NCI-H524 (cell line): ENCODE measurements around the gene GHDC.
"Not testable (repeated sequence)": the region's sequence is repeated elsewhere in the genome, so short reads cannot be mapped to it uniquely, and the experiment has no call there.

ENCODE experiments used
- DNase-seq, 2 experiments: peaks; one replicate each; lab custom pipeline; 2025; lab: John Stamatoyannopoulos, UW

The GHDC gene, protein sequence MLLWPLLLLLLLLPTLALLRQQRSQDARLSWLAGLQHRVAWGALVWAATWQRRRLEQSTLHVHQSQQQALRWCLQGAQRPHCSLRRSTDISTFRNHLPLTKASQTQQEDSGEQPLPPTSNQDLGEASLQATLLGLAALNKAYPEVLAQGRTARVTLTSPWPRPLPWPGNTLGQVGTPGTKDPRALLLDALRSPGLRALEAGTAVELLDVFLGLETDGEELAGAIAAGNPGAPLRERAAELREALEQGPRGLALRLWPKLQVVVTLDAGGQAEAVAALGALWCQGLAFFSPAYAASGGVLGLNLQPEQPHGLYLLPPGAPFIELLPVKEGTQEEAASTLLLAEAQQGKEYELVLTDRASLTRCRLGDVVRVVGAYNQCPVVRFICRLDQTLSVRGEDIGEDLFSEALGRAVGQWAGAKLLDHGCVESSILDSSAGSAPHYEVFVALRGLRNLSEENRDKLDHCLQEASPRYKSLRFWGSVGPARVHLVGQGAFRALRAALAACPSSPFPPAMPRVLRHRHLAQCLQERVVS

GRCh38 chr17:42193969-42194899 is at the start of gene GHDC:
TSS of gene GHDC (minus strand) at chr17:42194494. CDS start at chr17:42193581, 913 bp downstream.
- peak; percentile 79 to 86 for DNase-seq

DNA sequence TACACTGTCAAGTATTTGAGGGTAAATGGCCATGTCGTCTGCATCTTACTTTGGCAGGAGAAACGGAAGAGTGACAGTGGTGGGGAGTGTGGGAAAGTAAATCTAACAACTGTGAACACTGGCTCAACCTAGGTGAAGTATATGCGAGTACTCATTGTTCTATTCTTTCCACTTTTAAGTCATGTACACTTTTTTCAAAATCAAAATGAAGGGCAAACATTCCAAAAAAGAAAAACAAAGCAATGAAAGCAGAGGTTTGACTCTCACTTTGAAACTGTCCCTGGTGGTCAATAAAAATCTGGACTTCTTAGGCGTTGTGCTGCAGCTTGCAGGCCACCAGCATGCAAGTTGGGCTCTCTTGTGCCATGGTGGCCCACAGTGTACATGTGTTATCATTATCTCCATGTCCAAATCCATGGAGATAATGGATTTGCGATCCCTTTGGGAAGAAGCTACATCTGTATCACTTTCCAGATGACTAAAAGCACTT is 49.2 kb upstream of the GHDC start:
- DNase-seq: peak in 1 of 2 experiments; percentile 60

DNA sequence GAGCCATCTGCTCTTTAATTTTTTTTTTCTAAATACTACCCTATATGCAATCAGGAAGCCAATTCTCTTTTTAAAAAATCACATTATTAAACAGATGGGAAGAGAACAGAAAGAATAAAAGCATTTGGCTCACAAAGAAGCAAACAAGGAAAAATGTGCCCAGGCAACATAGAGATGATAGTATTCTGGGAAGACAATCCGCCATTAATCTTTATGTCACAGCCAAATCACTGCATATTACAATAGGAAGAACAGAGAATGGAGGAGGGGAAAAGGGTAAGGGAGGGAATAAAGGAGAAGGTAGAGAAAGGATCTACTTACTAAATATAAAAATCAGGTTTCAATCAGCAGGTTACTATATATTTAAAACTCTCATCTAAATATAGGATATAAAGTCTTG is 47.6 kb upstream of the GHDC start:
- DNase-seq: peak; percentile 51 to 86

GRCh38 chr17:42240863-42241262 is 46.6 kb upstream of the GHDC start:
- not testable (repeated sequence) for DNase-seq

GRCh38 chr17:42240201-42240600 is 45.9 kb upstream of the GHDC start:
- no peak for DNase-seq

DNA sequence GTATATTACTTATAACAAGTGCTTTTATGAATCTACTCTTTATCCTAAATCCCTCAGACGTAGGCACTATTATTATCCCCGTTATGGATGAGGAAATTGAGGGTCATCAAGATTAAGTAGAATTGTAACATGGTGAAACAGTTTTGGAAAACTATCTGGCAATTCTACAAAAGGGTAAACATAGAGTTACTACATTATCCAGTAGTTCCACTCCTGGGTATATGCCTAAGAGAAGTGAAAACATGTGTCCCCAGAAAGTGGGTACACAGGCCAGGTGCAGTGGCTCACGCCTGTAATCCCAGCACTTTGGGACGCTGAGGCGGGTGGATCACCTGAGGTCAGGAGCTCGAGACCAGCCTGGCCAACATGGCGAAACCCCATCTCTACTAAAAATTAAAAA is 45.3 kb upstream of the GHDC start:
- DNase-seq: not testable (repeated sequence)

GRCh38 chr17:42236760-42237159 is 42.5 kb upstream of the GHDC start:
- DNase-seq: no peak

- no peak for DNase-seq
Observed at GRCh38 chr17:42233994-42234393, 39.7 kb upstream of the GHDC start.

DNA sequence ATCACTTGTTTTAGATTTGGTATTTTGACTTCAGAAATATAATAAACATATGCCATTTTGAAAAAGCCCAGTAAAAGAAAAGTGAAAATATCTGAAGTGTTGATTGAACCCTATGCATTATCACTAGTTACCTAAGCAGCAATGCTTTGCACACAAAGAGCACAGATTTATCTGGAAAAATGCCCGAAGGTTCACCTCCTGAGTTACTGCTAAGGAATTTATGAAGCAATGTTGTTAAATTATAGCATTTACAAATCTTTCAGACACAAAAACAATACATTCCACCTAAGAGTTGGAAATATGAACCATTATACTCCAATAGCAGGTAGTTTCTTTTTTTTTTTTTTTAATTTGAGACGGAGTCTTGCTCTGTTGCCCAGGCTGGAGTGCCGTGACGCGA is 38.9 kb upstream of the GHDC start:
- no peak for DNase-seq

DNA sequence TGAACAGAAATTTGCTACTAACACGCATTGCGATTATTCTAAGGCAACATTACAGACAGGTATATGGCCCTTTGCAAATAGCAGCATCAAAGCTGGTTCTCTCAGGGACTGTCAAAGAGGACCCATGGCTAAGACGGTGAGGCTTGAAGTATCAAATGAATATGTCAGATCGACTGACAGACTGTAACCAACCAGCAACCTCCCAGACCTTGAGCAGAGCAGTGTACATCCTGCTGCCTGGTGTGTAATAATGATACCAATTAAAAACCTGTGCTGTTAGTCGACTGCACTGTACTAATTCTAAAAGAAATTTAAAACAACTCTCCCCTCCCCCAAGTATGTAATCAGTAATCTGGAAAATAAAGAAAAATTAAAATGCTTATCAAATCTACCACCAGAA is 35.9 kb upstream of the GHDC start:
- no peak for DNase-seq

DNA sequence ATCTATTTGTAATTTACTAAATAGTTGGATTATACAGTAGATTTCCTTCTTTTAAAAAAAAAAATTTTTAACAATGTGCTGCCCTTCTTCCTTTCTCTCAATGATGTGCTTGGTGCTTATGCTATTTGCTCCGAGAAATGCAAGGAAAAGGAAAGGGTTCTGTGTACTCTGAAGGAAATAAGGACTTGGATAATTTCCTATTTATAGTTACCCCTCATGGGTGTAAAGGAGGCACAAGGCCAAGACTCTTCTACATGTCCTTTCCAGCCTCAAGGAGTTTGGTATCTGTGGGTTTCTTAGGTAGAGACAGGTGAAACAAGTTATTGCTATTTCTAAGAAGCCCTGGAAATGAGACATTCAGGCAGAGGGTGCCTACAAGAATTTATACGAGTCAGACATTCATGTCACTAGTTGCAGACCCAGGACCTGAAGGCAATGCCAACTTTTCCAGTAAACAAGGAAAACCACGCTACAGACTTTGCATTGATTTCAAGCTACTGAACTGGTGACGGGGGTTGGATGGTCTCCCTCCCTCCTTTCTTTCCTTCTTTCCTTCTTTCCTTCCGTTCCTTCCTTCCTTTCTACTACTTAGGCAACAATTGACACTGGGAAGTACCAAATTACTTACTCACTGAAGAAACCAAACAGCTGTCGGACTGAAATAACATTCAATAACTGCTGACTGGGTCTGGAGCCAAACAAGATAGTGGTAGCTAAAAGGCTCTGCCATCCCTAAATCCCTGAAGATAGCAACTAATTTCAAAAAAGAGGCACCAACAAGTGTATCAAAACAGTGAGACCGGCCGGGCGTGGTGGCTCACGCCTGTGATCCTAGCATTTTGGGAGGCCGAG is 33.8 kb upstream of the GHDC start:
- DNase-seq: no peak

GRCh38 chr17:42225646-42226045 is 31.4 kb upstream of the GHDC start:
- no peak for DNase-seq

- DNase-seq: no peak
Observed at GRCh38 chr17:42224651-42225050, 30.4 kb upstream of the GHDC start.

- DNase-seq: peak; percentile 46 to 81
Observed at GRCh38 chr17:42221886-42222745, 27.8 kb upstream of the GHDC start.

DNA sequence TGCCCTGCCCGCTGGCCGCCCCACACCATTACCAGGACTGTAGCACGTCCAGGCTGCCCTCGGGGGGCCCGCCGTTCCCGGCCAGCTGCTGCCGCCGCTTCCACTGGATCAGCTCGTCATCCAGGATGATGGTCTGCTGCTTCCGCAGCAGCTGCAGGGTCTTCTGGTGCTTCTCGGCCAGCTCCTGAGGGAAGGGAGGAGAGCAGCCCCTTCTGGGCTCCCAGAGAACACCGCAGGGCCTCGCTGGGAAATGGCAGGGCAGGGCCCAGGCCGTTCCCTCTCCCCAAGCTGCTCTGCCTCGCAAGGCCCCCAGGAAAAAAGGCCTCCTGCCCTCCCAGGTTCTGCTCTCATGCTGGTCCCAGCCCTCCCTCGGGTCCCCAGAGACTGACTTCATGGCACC is 25.0 kb upstream of the GHDC start:
- DNase-seq: not testable (repeated sequence)

DNA sequence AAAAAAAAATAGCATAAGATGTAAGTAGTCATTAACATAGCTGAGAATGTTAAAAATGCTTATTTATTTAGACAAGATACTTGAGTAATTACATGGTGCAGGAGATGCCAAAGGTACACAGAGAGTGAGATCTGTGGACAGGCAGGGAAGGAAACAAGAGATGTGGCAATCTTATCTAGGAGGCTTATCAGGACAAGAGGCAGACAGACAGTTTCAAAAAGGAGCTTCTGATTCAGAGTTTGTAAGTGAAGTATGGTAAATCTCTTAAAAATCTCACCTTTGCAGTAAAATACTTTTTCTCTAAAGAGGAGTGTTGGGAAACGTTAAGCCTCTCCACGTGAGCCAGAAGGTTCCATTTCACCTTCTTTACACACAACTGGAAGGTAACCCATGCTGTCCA is 19.9 kb upstream of the GHDC start:
- no peak for DNase-seq

- no peak for DNase-seq
Observed at GRCh38 chr17:42212382-42212781, 18.1 kb upstream of the GHDC start.

GRCh38 chr17:42211921-42212341 is 17.6 kb upstream of the GHDC start:
- not testable (repeated sequence) for DNase-seq

- DNase-seq: no peak
Observed at GRCh38 chr17:42210046-42210445, 15.8 kb upstream of the GHDC start.

- not testable (repeated sequence) for DNase-seq
Observed at GRCh38 chr17:42206153-42206612, 11.9 kb upstream of the GHDC start.
